ENCODE measurements around the gene CLASRP. TPM values are rescaled to one million over a fixed set of nuclear protein-coding genes. Genes with fewer than 3 reads are reported as not detected.

The CLASRP gene
- total and polyA plus RNA-seq, 9 of the 15 experiments (the other 6 are each of a cell fraction or from before 2014, with no cell fraction given), result 0.94 to 86.3 (median 44.0) TPM

DNA sequence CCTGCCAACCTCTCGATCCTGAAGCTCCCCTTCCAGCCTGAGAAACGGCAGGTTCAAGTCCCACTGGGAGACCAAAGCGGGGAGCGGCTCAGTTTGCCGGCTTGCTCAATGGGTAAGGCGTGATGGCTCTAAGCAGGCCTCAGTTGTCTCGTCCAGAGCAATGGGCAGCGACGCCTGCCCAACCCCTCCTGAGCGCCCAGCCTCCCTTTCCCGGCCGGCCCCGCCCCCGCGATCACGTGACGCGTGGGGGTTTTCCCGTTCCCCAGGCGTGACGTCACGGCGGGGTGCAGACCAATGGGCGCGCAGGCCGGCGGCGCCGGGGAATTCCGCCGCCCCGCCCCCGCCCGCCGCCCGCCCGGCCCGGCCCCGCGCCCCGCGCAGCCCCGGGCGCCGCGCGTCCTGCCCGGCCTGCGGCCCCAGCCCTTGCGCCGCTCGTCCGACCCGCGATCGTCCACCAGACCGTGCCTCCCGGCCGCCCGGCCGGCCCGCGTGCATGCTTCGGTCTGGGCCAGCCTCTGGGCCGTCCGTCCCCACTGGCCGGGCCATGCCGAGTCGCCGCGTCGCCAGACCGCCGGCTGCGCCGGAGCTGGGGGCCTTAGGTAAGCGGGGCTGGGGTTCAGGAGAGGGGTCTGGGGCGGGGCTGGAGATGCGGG, 37.6 kb upstream of the CLASRP start, which contains the start of gene RELB (continued):
- TF ChIP-seq, protein P1, sequence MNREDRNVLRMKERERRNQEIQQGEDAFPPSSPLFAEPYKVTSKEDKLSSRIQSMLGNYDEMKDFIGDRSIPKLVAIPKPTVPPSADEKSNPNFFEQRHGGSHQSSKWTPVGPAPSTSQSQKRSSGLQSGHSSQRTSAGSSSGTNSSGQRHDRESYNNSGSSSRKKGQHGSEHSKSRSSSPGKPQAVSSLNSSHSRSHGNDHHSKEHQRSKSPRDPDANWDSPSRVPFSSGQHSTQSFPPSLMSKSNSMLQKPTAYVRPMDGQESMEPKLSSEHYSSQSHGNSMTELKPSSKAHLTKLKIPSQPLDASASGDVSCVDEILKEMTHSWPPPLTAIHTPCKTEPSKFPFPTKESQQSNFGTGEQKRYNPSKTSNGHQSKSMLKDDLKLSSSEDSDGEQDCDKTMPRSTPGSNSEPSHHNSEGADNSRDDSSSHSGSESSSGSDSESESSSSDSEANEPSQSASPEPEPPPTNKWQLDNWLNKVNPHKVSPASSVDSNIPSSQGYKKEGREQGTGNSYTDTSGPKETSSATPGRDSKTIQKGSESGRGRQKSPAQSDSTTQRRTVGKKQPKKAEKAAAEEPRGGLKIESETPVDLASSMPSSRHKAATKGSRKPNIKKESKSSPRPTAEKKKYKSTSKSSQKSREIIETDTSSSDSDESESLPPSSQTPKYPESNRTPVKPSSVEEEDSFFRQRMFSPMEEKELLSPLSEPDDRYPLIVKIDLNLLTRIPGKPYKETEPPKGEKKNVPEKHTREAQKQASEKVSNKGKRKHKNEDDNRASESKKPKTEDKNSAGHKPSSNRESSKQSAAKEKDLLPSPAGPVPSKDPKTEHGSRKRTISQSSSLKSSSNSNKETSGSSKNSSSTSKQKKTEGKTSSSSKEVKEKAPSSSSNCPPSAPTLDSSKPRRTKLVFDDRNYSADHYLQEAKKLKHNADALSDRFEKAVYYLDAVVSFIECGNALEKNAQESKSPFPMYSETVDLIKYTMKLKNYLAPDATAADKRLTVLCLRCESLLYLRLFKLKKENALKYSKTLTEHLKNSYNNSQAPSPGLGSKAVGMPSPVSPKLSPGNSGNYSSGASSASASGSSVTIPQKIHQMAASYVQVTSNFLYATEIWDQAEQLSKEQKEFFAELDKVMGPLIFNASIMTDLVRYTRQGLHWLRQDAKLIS (CRISPR knock-in tag; IDR thresholded peaks at IDR 0.05), result no peak
- TF ChIP-seq MBD2 (IDR thresholded peaks at IDR 0.05; ENCODE audit: borderline replicate concordance, low read depth), result 0 out of 2 replicates have a peak, but pooled peaks have one; percentile 37
- no peak for TF ChIP-seq IRF2 (CRISPR knock-in tag; IDR thresholded peaks at IDR 0.05)
- TF ChIP-seq POLR3A (IDR thresholded peaks at IDR 0.05; ENCODE audit: borderline replicate concordance, extremely low read depth, insufficient read depth, insufficient read length), result no peak
- no peak for TF ChIP-seq FOXA3 (CRISPR knock-in tag; conservative IDR thresholded peaks at IDR 0.05 in 1 of 2, IDR thresholded peaks at IDR 0.05 in 1 of 2)
- peak; percentile 70 for TF ChIP-seq HDAC2 (IDR thresholded peaks at IDR 0.05)
- TF ChIP-seq CXXC5 (CRISPR knock-in tag; IDR thresholded peaks at IDR 0.05), result peak; percentile 65
- TF ChIP-seq, protein P2, sequence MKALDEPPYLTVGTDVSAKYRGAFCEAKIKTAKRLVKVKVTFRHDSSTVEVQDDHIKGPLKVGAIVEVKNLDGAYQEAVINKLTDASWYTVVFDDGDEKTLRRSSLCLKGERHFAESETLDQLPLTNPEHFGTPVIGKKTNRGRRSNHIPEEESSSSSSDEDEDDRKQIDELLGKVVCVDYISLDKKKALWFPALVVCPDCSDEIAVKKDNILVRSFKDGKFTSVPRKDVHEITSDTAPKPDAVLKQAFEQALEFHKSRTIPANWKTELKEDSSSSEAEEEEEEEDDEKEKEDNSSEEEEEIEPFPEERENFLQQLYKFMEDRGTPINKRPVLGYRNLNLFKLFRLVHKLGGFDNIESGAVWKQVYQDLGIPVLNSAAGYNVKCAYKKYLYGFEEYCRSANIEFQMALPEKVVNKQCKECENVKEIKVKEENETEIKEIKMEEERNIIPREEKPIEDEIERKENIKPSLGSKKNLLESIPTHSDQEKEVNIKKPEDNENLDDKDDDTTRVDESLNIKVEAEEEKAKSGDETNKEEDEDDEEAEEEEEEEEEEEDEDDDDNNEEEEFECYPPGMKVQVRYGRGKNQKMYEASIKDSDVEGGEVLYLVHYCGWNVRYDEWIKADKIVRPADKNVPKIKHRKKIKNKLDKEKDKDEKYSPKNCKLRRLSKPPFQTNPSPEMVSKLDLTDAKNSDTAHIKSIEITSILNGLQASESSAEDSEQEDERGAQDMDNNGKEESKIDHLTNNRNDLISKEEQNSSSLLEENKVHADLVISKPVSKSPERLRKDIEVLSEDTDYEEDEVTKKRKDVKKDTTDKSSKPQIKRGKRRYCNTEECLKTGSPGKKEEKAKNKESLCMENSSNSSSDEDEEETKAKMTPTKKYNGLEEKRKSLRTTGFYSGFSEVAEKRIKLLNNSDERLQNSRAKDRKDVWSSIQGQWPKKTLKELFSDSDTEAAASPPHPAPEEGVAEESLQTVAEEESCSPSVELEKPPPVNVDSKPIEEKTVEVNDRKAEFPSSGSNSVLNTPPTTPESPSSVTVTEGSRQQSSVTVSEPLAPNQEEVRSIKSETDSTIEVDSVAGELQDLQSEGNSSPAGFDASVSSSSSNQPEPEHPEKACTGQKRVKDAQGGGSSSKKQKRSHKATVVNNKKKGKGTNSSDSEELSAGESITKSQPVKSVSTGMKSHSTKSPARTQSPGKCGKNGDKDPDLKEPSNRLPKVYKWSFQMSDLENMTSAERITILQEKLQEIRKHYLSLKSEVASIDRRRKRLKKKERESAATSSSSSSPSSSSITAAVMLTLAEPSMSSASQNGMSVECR (CRISPR knock-in tag; IDR thresholded peaks at IDR 0.05), result peak; percentile 66
- peak; percentile 86 for TF ChIP-seq CBFA2T2 (conservative IDR thresholded peaks at IDR 0.05)
- TF ChIP-seq ESRRB (CRISPR knock-in tag; IDR thresholded peaks at IDR 0.05; ENCODE audit: borderline replicate concordance), result no peak
- TF ChIP-seq SMAD2 (IDR thresholded peaks at IDR 0.05; ENCODE audit: low read depth, low read length), result no peak
- TF ChIP-seq EGR1 (conservative IDR thresholded peaks at IDR 0.05), result peak; percentile 94
- TF ChIP-seq, protein P3, sequence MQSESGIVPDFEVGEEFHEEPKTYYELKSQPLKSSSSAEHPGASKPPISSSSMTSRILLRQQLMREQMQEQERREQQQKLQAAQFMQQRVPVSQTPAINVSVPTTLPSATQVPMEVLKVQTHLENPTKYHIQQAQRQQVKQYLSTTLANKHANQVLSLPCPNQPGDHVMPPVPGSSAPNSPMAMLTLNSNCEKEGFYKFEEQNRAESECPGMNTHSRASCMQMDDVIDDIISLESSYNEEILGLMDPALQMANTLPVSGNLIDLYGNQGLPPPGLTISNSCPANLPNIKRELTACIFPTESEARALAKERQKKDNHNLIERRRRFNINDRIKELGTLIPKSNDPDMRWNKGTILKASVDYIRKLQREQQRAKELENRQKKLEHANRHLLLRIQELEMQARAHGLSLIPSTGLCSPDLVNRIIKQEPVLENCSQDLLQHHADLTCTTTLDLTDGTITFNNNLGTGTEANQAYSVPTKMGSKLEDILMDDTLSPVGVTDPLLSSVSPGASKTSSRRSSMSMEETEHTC (IDR thresholded peaks at IDR 0.05), result 0 out of 2 replicates have a peak, but pooled peaks have one; percentile 50
- TF ChIP-seq ZNF224 (CRISPR knock-in tag; IDR thresholded peaks at IDR 0.05), result no peak
- TF ChIP-seq, protein P4, sequence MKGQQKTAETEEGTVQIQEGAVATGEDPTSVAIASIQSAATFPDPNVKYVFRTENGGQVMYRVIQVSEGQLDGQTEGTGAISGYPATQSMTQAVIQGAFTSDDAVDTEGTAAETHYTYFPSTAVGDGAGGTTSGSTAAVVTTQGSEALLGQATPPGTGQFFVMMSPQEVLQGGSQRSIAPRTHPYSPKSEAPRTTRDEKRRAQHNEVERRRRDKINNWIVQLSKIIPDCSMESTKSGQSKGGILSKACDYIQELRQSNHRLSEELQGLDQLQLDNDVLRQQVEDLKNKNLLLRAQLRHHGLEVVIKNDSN (CRISPR knock-in tag; IDR thresholded peaks at IDR 0.05), result peak; percentile 94
- peak in 1 of 2 experiments; percentile 68; a peak in 2 of 4 replicates for TF ChIP-seq RCOR1 (IDR thresholded peaks at IDR 0.05; ENCODE audit: borderline replicate concordance in 1 of 2, low read depth in 2 of 2, low read length in 2 of 2)
- no peak for TF ChIP-seq HMG20A (CRISPR knock-in tag; conservative IDR thresholded peaks at IDR 0.05)
- peak; percentile 74; the same call in 1 of the 2 replicates for TF ChIP-seq NBN (IDR thresholded peaks at IDR 0.05; ENCODE audit: low read depth)
